DND-41 (cell line): Measurements from ENCODE around the gene ATP1B1.

ENCODE experiments used
- ATAC-seq: fragments of 200-7000 bp; cut with Tn5 transposase; 3 replicates; pipeline ENCODE4 v1.9.1; 2021; ENCODE audit warnings: low read depth; ENCODE audit not compliant: insufficient read depth
- DNase-seq: peaks from one replicate; pipeline ENCODE4 v3.0.0-alpha.2; 2020
- H2AFZ ChIP-seq: 2 replicates; pipeline ENCODE4 v1.6.0; 2012; ENCODE audit warnings: low read depth, low read length
- H3K27ac ChIP-seq: 2 replicates; pipeline ENCODE4 v1.5.1; 2012; ENCODE audit warnings: low read length, inconsistent platforms
- H3K27me3 ChIP-seq: fragments of 200-600 bp; sonication (generic); 2 replicates; pipeline ENCODE4 v1.6.0; 2012; ENCODE audit warnings: low read length, mild to moderate bottlenecking, inconsistent platforms; ENCODE audit not compliant: insufficient read depth, poor library complexity
- H3K36me3 ChIP-seq: 2 replicates; pipeline ENCODE4 v1.5.1; 2012; ENCODE audit warnings: low read length, inconsistent platforms; ENCODE audit not compliant: insufficient read depth
- H3K4me1 ChIP-seq: 2 replicates; pipeline ENCODE4 v1.5.1; 2012; ENCODE audit warnings: mild to moderate bottlenecking, low read length; ENCODE audit not compliant: insufficient read depth
- H3K4me2 ChIP-seq: 2 replicates; pipeline ENCODE4 v1.6.0; 2012; ENCODE audit warnings: mild to moderate bottlenecking, moderate library complexity, low read length, inconsistent platforms; ENCODE audit not compliant: insufficient read depth
- H3K4me3 ChIP-seq, 2 experiments: fragments of 200-600 bp in 1 of 2; shearing (Covaris generic) in 1 of 2; 2 replicates each; pipeline ENCODE4 v1.5.1; 2012 to 2016; ENCODE audit warnings: inconsistent platforms in 2 of 2, low read length in 2 of 2, mild to moderate bottlenecking in 2 of 2, low read depth in 1 of 2, moderate library complexity in 1 of 2
- H3K79me2 ChIP-seq: 2 replicates; pipeline ENCODE4 v1.6.0; 2012; ENCODE audit warnings: low read length, inconsistent platforms; ENCODE audit not compliant: insufficient read depth
- H3K9ac ChIP-seq: 2 replicates; pipeline ENCODE4 v1.6.0; 2012; ENCODE audit warnings: low read depth, mild to moderate bottlenecking, inconsistent platforms, low read length, moderate library complexity
- H3K9me3 ChIP-seq: 2 replicates; pipeline ENCODE4 v1.5.1; 2012; ENCODE audit warnings: low read length, moderate library complexity, mild to moderate bottlenecking, inconsistent platforms; ENCODE audit not compliant: insufficient read depth, severe bottlenecking
- H4K20me1 ChIP-seq: 2 replicates; pipeline ENCODE4 v1.6.0; 2012; ENCODE audit warnings: low read length; ENCODE audit not compliant: insufficient read depth
- EZH2 ChIP-seq: IDR thresholded peaks from 3 replicates; pipeline ENCODE4 v1.6.1; 2012; ENCODE audit warnings: borderline replicate concordance, low read depth, mild to moderate bottlenecking, moderate library complexity, low read length, inconsistent platforms; ENCODE audit not compliant: severe bottlenecking
- TF ChIP-seq, protein P1 (sequence below): IDR thresholded peaks from 2 replicates; pipeline ENCODE4 v1.5.1; 2012; ENCODE audit warnings: borderline replicate concordance, low read length, moderate library complexity, mild to moderate bottlenecking; ENCODE audit not compliant: poor library complexity, severe bottlenecking; ENCODE audit errors: extremely low read depth

ATP1B1 gene

DNA sequence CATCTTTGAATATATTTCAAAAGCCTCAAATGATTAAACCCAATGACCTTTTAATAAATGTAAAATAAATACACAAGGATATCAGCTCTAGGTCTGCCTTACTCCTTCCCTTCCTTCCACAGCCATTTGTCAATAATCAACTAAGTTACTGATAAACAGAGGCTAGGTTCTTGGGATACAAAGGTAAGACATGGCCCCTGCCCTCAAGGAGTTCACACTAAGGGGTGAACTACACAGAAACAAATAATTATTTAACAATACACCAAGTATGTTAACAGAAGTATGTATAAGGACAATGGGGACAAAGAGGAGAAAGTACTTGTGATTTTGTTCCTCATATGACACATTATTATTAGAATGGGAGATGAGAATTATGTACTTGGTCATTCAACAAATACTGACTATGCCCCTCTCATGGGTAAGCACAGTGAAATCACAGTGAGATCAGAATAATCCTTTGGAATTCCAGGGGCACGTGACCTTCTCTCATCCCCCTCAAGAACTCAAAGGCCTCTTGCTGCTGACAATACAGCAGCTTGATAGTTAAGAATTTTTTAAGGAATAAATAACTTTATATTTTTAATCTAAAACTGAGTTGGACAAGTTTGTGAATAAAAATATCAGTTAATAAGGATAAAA is 40.2 kb downstream of the ATP1B1 start:
- ATAC-seq, result no peak
- no peak overlapping the region for H2AFZ ChIP-seq

DNA sequence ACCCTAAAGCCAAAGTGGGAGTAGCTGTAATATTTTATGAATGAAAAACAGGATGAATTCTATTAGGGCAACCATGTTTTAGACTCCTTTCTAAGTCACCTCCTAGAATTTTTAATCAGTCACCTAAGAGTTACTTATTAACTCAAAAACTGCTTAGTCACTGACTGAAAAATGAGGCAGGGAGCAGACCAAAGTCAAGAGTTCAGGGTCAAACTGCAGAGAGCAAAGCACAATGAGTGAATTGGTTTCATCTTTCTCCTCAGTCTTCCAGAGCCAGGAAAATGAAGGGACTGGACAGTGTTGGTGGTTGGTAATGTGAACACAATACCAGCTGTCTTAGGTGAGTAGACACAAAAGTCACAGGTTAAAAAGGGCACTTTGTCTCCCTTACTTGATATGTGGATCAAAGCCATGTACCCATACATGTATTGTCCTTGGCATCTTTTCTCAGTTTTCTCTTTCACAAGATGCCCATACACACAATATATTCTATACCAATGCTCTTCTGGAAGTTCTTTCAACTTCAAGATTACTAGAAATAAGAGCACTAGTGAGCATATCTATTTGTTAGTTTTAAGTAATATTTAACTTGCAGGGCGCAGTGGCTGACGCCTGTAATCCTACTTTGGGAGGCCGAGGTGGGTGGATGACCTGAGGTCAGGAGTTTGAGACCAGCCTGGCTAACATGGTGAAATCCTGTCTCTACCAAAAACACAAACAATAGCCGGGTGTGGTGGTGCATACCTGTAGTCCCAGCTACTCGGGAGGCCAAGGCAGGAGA is 42.2 kb downstream of the ATP1B1 start:
- H3K9ac ChIP-seq, result no peak overlapping the region
- no peak overlapping the region for H3K4me3 ChIP-seq
- DNase-seq, result no peak
- H3K79me2 ChIP-seq, result no peaks in the 10 kb centered on the region
- H3K36me3 ChIP-seq, result no peaks in the 10 kb centered on the region
- H3K4me2 ChIP-seq, result no peak overlapping the region
- no peak for ATAC-seq
- no peak overlapping the region for H2AFZ ChIP-seq
- H3K4me1 ChIP-seq, result no peaks in the 10 kb centered on the region
- H4K20me1 ChIP-seq, result no peaks in the 10 kb centered on the region
- TF ChIP-seq, protein P1, sequence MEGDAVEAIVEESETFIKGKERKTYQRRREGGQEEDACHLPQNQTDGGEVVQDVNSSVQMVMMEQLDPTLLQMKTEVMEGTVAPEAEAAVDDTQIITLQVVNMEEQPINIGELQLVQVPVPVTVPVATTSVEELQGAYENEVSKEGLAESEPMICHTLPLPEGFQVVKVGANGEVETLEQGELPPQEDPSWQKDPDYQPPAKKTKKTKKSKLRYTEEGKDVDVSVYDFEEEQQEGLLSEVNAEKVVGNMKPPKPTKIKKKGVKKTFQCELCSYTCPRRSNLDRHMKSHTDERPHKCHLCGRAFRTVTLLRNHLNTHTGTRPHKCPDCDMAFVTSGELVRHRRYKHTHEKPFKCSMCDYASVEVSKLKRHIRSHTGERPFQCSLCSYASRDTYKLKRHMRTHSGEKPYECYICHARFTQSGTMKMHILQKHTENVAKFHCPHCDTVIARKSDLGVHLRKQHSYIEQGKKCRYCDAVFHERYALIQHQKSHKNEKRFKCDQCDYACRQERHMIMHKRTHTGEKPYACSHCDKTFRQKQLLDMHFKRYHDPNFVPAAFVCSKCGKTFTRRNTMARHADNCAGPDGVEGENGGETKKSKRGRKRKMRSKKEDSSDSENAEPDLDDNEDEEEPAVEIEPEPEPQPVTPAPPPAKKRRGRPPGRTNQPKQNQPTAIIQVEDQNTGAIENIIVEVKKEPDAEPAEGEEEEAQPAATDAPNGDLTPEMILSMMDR, result no peak
- no peak for TF ChIP-seq EZH2
- H3K27ac ChIP-seq, result no peak overlapping the region
- no peaks in the 10 kb centered on the region for H3K9me3 ChIP-seq
- H3K27me3 ChIP-seq, result no peaks in the 10 kb centered on the region

More for the DNA sequence above, 40.2 kb downstream of the ATP1B1 start:
- Histone ChIP-seq H4K20me1 (no peaks in the 10 kb centered on the region), H3K36me3 (no peaks in the 10 kb centered on the region), H3K27me3 (no peaks in the 10 kb centered on the region), H3K79me2 (no peaks in the 10 kb centered on the region), H3K4me3 (no peak overlapping the region), H3K4me2 (no peak overlapping the region), H3K4me1 (no peaks in the 10 kb centered on the region), H3K9me3 (no peaks in the 10 kb centered on the region), H3K27ac (no peak overlapping the region), H3K9ac (no peak overlapping the region)
- no peak for DNase-seq
- no peak for TF ChIP-seq EZH2
- TF ChIP-seq, protein P1, result no peak

DNA sequence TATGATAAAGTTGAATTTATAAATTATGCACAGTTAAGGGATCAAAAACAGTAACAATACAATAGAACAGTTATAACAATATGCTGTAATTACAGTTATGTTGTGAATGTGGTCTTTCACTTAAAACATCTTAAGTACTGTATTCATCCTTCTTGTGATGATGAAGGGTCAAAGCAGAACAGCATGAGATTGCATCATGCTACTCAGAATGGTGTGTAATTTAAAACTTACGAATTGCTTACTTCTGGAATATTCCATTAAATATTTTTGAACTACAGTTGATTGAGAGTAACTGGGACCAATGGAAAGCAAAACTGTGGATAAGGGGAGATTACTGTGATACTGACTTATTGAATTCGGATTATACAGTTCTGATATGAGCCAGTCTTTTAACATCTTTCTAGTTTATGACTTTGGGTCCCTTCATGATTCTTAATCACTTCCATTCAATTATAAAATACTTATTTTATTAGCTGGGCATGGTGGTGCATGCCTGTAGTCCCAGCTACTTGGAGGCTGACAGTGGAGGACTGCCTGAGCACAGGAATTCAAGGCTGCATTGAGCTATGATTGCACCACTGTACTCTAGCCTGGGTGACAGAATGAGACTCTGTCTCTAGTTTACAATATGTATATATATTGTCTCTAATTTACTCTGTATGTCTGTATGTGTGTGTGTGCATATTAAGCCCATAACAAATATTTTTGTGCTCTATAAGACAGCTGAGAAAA is 43.2 kb downstream of the ATP1B1 start:
- Histone ChIP-seq H3K9me3 (no peaks in the 10 kb centered on the region), H3K79me2 (no peaks in the 10 kb centered on the region), H3K4me2 (no peak overlapping the region), H4K20me1 (no peaks in the 10 kb centered on the region), H3K4me3 (no peak overlapping the region), H3K36me3 (no peaks in the 10 kb centered on the region), H3K27ac (no peak overlapping the region), H2AFZ (no peak overlapping the region), H3K4me1 (no peaks in the 10 kb centered on the region), H3K27me3 (no peaks in the 10 kb centered on the region), H3K9ac (no peak overlapping the region)
- TF ChIP-seq, protein P1, result no peak
- no peak for TF ChIP-seq EZH2
- ATAC-seq (no peak), DNase-seq (no peak)
